Calu3 (cell line): ENCODE data around the gene THUMPD2. TPM values are rescaled to one million over a fixed set of nuclear protein-coding genes. Genes with fewer than 3 reads are reported as not detected.
"Not testable (repeated sequence)": the region's sequence is repeated elsewhere in the genome, so short reads cannot be mapped to it uniquely, and the experiment has no call there.

Experiments used
- BruUV-seq: library from RNA; stranded (reverse); fragments of 400-500 nt; replicated peaks from 2 replicates; lab custom pipeline; 2021; lab: Mats Ljungman, UMichigan
- CTCF ChIA-PET: fragments of 300-600 bp; sonication (Branson Sonifier 250); formaldehyde crosslinking; loops from one replicate; lab custom pipeline; 2022; ENCODE audit warnings: antibody characterized with exemption; lab: Charles Lee
- DNase-seq: peaks from one replicate; pipeline ENCODE4 v3.0.0; 2022
- H3K27ac Mint-ChIP-seq: one replicate; pipeline ENCODE4 v1.8.0; 2022; ENCODE audit warnings: mixed read lengths; ENCODE audit not compliant: unreplicated experiment
- H3K27me3 Mint-ChIP-seq: one replicate; pipeline ENCODE4 v1.8.0; 2022; ENCODE audit warnings: mixed read lengths; ENCODE audit not compliant: unreplicated experiment
- H3K36me3 Mint-ChIP-seq: one replicate; pipeline ENCODE4 v1.8.0; 2022; ENCODE audit warnings: mild to moderate bottlenecking, moderate library complexity, mixed read lengths; ENCODE audit not compliant: insufficient read depth, unreplicated experiment
- H3K4me1 Mint-ChIP-seq: one replicate; pipeline ENCODE4 v1.8.0; 2022; ENCODE audit warnings: mild to moderate bottlenecking, low read depth, mixed read lengths; ENCODE audit not compliant: unreplicated experiment
- H3K4me3 Mint-ChIP-seq: one replicate; pipeline ENCODE4 v1.8.0; 2022; ENCODE audit warnings: mild to moderate bottlenecking, low read depth, moderate library complexity, mixed read lengths; ENCODE audit not compliant: unreplicated experiment
- H3K9me3 Mint-ChIP-seq: one replicate; pipeline ENCODE4 v1.8.0; 2022; ENCODE audit warnings: low read depth, mixed read lengths; ENCODE audit not compliant: unreplicated experiment
- CTCF ChIP-seq: fragments of 200-600 bp; IDR thresholded peaks from one replicate; pipeline ENCODE4 v1.8.0; 2022; ENCODE audit warnings: antibody characterized with exemption; ENCODE audit not compliant: unreplicated experiment
- intact Hi-C: fragments of 100-400 bp; cut with micrococcal nuclease; formaldehyde crosslinking; loops from one replicate; pipeline ENCODE4 v1.10.0; 2022; ENCODE audit not compliant: unreplicated experiment
- total RNA-seq: library from RNA; stranded (reverse); gene quantifications from 2 replicates; pipeline ENCODE4 v1.2.3, GENCODE V29; 2022

THUMPD2 gene
- total RNA-seq, 1 experiment from 2014 or later: 13.4 TPM

- BruUV-seq: no TSS peak
- no peak for TF ChIP-seq CTCF
Measured at GRCh38 chr2:39805936-39806608, 27.0 kb upstream of the THUMPD2 start.

GRCh38 chr2:39803839-39804238 is 24.8 kb upstream of the THUMPD2 start:
- peaks cover 6% of the 10 kb centered on the region for H3K9me3 Mint-ChIP-seq
- intact Hi-C loops: no loop called here
- CTCF ChIA-PET: no interaction called here

More at GRCh38 chr2:39805936-39806608, 27.0 kb upstream of the THUMPD2 start:
- Mint-ChIP-seq H3K9me3 (peaks cover 6% of the 10 kb centered on the region), H3K36me3 (no peaks in the 10 kb centered on the region), H3K27ac (no peak overlapping the region), H3K27me3 (peaks cover 25% of the 10 kb centered on the region), H3K4me1 (no peaks in the 10 kb centered on the region), H3K4me3 (no peak overlapping the region)
- intact Hi-C loops: no loop called here
- no peak for DNase-seq
- CTCF ChIA-PET: interaction anchor here (0.6 kb wide), 1 partner anchor 549 kb away, joined by 6 read pairs; no protein-coding TSS in a partner anchor

GRCh38 chr2:39800752-39801151 is 21.7 kb upstream of the THUMPD2 start:
- CTCF ChIA-PET: no interaction called here
- Mint-ChIP-seq H3K36me3 (no peaks in the 10 kb centered on the region), H3K4me3 (no peak overlapping the region), H3K4me1 (no peaks in the 10 kb centered on the region), H3K27me3 (peaks cover 9% of the 10 kb centered on the region), H3K27ac (no peak overlapping the region), H3K9me3 (peaks cover 6% of the 10 kb centered on the region)
- no peak for TF ChIP-seq CTCF
- BruUV-seq: no TSS peak
- intact Hi-C loops: no loop called here
- DNase-seq: no peak

More at GRCh38 chr2:39803839-39804238, 24.8 kb upstream of the THUMPD2 start:
- BruUV-seq: no TSS peak
- no peak for TF ChIP-seq CTCF
- H3K27ac Mint-ChIP-seq: no peak overlapping the region
- no peak overlapping the region for H3K4me3 Mint-ChIP-seq
- no peak for DNase-seq
- no peaks in the 10 kb centered on the region for H3K36me3 Mint-ChIP-seq
- no peaks in the 10 kb centered on the region for H3K4me1 Mint-ChIP-seq
- H3K27me3 Mint-ChIP-seq: peaks cover 9% of the 10 kb centered on the region

- intact Hi-C loops: no loop called here
- Mint-ChIP-seq H3K4me1 (no peaks in the 10 kb centered on the region), H3K36me3 (no peaks in the 10 kb centered on the region), H3K27me3 (peaks cover 9% of the 10 kb centered on the region), H3K4me3 (no peak overlapping the region), H3K9me3 (no peaks in the 10 kb centered on the region), H3K27ac (no peak overlapping the region)
- DNase-seq: no peak
- no peak for TF ChIP-seq CTCF
- CTCF ChIA-PET: no interaction called here
- no TSS peak for BruUV-seq
Measured at GRCh38 chr2:39796134-39796533, 17.1 kb upstream of the THUMPD2 start.

- intact Hi-C loops, BruUV-seq, H3K9me3 Mint-ChIP-seq, H3K27me3 Mint-ChIP-seq, CTCF ChIA-PET, H3K36me3 Mint-ChIP-seq, H3K4me3 Mint-ChIP-seq, H3K27ac Mint-ChIP-seq: not testable (repeated sequence)
- H3K4me1 Mint-ChIP-seq: peaks cover 13% of the 10 kb centered on the region
- peak; percentile 28 for DNase-seq
Measured at GRCh38 chr2:39790216-39790818, 11.3 kb upstream of the THUMPD2 start.
